Cerebellar cortex (tissue), 1 donor: Measurements from ENCODE around the gene TKT.
A peak's percentile ranks its signal among the peaks of the same experiment; 100 is the strongest.

Experiments used
- DNase-seq: peaks from one replicate; pipeline ENCODE4 v3.0.0-alpha.2; 2015; ENCODE audit warnings: low spot score

TKT gene

DNA sequence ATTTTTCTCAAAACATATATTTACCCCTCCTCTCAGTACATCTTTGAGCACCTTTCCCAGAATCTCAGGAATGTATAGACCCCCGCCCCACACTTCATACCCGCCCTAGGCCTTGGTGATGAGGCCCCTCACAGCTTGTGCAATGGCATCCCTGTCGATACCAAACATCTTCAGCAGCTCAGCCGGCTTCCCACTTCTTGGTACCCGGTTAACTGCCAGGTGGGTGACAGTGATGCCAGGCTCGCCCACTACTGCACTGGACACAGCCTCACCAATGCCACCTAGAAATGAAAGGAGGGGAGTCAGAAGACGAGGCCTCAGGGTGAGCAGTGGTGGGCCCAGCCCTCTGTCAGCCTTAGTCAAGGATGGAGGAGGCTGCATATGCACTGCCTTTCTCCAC lies 30.2 kb downstream of the TKT start:
- DNase-seq = no peak

DNA sequence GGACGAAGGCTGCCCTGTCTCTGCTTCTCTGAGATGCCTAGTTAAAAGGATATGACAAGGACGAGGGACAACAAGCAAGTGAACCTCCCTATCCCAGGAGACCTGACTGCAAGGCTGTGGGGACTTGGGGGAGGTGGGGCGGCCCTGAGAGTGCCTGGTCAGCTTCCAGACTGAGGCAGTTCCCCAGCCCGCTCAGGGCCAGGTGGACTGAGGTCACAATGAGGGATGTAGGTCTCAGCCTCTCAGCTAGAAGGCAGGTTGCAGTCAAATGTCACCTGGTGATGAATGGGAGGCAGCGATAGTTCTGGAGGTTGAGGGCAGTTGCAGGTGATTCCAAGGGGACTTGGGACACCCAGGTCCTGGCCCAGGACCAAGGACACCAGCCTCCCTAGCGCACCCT lies 30.6 kb downstream of the TKT start:
- no peak for DNase-seq

DNA sequence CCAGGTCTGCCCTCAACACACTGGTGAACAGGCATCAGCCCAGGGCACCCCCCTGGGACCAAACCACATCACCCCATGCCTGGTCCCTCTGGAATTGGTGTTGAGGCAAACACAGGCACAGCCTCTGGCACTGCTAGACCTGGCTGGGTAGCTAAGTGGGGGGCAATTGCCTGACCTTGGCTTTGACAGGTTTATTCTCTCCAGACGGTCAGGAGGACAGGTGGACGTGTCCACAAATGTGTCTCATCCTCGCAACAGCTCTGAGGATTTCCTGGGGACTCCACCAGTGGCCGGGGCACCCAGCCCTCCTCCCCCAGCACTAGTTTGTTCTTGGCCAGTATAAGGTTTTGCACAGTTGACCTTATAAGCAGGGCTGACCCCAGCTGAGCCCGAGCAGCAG lies 31.3 kb downstream of the TKT start:
- no peak for DNase-seq

DNA sequence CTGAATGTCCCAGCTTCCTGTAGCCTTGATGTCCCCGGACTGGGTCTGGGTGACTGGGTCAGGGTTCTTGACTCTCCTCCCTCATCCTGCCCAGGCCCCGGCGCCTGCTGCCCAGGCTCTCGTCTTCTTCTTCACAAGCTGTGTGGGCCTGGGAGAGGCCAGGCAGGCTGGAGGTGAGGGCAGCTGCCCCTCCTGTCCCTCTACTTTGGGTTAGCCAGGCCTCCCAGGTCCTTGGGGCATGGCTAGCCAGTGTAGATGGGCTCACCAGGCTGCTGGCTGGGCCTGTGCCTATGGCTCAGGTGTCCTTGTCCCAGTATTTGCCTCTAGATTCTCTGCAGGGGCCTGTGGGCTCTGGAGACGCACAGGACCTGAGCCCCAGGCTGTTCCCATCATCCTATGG lies 31.8 kb downstream of the TKT start:
- no peak for DNase-seq

GRCh38 chr3:53223541-53223966 lies 32.3 kb downstream of the TKT start:
- DNase-seq = no peak

GRCh38 chr3:53223025-53223424 lies 32.8 kb downstream of the TKT start:
- DNase-seq = no peak

DNA sequence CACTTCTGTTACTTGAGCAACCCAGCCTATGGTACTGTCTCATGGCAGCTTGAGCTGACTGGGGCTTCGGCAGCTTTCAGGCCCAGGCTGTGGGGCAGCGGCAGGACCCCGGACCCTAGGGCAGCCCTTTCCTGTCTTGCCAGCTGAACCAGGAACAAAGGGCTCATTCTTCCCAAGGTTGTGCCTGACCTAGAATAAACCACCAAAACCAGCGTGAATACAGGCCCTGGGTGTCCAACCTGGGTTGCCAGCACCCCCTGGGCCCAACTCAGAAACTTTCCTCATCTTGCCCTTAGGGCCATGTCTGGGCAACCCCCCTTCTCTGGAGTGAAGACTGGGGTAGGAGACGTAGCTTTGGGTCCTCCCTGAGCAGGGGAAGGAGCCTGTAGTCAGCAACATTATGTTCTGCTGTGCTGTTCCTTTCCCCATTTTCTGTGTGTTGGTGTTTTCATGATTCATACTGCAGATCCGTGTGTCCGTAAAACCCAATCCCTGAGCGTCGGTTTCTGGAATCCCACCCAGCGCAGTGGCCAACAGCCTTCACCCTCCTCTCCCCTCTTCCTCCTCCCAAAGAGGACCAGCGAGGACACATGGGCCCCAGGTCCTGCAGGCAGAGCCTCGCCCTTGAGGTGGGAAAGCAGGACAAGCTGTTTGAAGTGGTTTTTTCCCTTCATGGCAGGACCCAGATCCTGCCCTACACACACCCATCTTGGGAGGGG lies 33.5 kb downstream of the TKT start:
- no peak for DNase-seq

- DNase-seq = no peak
Measured at GRCh38 chr3:53221827-53222182, 34.0 kb downstream of the TKT start.

GRCh38 chr3:53221345-53221744 lies 34.5 kb downstream of the TKT start:
- DNase-seq = no peak

GRCh38 chr3:53219895-53220483 lies 35.8 kb downstream of the TKT start:
- peak; percentile 80 for DNase-seq

DNA sequence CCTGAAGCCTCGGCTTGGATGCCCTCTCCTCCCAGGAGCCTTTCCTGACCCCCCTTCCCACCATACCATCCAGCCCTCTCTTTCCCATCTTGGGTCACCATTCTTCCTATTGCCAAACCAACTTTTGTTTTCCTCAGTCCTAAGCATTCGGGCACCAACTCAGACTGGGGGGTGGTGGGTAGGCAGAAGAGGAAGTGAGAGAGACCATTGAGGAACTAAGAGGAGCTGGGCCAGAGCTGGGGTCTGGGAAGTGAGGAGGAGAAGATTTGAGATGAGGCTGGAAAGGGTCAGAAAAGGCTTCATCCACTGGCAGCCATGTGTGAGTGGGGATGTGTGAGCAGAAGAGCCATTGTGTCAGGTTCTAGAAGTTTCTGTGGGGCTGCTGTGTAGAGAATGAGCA lies 37.7 kb downstream of the TKT start:
- no peak for DNase-seq

GRCh38 chr3:53217175-53217574 lies 38.6 kb downstream of the TKT start:
- no peak for DNase-seq

DNA sequence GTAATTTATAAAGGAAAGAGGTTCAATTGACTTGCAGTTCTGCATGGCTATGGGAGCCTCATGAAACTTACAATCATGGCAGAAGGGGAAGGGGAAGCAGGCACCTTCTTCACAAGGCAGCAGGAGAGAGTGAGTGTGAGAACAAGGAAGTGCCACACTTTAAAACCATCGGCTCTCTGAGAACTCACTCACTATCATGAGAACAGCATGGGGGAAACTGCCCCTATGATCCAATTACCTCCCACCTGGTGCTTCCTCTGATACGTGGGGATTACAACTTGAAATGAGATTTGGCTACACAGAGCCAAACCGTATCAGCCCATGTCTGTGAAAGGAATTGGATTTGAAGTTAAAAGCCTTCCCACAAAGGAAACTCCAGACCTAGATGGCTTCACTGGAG lies 39.1 kb downstream of the TKT start:
- DNase-seq = no peak

- no peak for DNase-seq
Measured at GRCh38 chr3:53215816-53216215, 40.0 kb downstream of the TKT start.

GRCh38 chr3:53213276-53213675 lies 42.5 kb downstream of the TKT start:
- no peak for DNase-seq

- DNase-seq = no peak
Measured at GRCh38 chr3:53211706-53212702, 43.8 kb downstream of the TKT start.

- no peak for DNase-seq
Measured at GRCh38 chr3:53202331-53203015, 53.3 kb downstream of the TKT start.

GRCh38 chr3:53200501-53201498 lies 55.0 kb downstream of the TKT start:
- DNase-seq = no peak

DNA sequence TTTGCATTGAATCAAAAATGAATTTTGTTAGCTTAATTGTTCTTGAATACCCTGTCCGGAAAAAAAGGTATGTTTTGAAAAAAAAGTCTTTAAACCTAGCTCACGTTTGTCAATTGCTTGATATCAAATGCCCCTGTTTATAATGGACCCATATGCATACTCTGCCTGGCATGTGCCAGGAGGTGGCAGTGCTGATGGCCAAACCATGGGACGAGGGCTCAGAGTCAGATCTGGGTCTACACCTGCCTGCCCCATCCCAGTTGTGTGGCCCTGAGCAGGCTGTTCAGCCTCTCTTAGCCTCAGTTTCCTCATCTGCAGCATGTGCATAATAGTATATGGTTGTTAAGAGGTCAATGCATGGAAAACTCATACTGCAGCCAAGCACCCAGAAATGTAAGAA lies 56.0 kb downstream of the TKT start:
- no peak for DNase-seq

DNA sequence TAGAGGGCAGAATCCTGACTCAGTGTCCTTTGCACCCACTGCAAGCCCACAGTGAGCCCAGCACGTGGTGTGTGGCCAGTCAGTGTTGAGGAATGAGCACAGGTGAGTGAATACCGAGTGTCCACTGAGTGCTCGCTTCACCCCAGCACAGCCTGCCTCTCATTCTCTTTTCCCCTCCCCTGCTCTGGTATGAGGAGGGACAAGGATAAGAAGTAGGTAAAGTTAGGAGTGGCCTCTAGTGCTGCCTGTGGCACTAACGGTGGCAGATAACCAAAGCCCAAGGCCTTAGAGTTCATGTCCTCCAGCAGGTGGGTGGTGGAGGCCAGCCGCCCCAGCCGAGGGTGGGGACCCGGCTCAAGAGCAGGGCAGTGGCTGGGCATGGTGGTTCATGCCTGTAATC lies 56.8 kb downstream of the TKT start:
- no peak for DNase-seq
